ENCODE measurements around the gene MRPL44.

- TF ChIP-seq ZFP90 (CRISPR knock-in tag; IDR thresholded peaks at IDR 0.05; ENCODE audit: borderline replicate concordance) (no peak), ARNT (IDR thresholded peaks at IDR 0.05) (no peak), SP2 (CRISPR knock-in tag; IDR thresholded peaks at IDR 0.05) (no peak), CTCF (CRISPR knock-in tag; IDR thresholded peaks at IDR 0.05) (no peak)
Observed at GRCh38 chr2:224004105-224004695, 46.9 kb downstream of the MRPL44 start.

All from HepG2 (cell line).